Measurements from ENCODE around the gene ACTN4.

- TF ChIP-seq CTCF (conservative IDR thresholded peaks at IDR 0.05; ENCODE audit: low read depth in 2 of 2), result no peak
- no peak for TF ChIP-seq ETS1 (IDR thresholded peaks at IDR 0.05)
- no peak for TF ChIP-seq EZH2phosphoT487 (IDR thresholded peaks at IDR 0.05; ENCODE audit: unreplicated experiment)
- TF ChIP-seq EZH2 (IDR thresholded peaks at IDR 0.05; ENCODE audit: low read depth, unreplicated experiment), result no peak
- TF ChIP-seq STAT1 (IDR thresholded peaks at IDR 0.05; ENCODE audit: unreplicated experiment), result no peak
- no peak for TF ChIP-seq POLR2AphosphoS5 (IDR thresholded peaks at IDR 0.05; ENCODE audit: low read depth)
- TF ChIP-seq CREB1 (CRISPR knock-in tag; IDR thresholded peaks at IDR 0.05; ENCODE audit: low read depth), result no peak
- no peak for TF ChIP-seq REST (IDR thresholded peaks at IDR 0.05; ENCODE audit: unreplicated experiment)
- TF ChIP-seq JUNB (IDR thresholded peaks at IDR 0.05; ENCODE audit: unreplicated experiment), result no peak
- TF ChIP-seq ZNF331 (CRISPR knock-in tag; IDR thresholded peaks at IDR 0.05; ENCODE audit: low read depth), result no peak
- TF ChIP-seq NANOG (IDR thresholded peaks at IDR 0.05; ENCODE audit: borderline replicate concordance), result no peak
- no peak for TF ChIP-seq ZNF114 (CRISPR knock-in tag; IDR thresholded peaks at IDR 0.05)
- no peak for TF ChIP-seq ZNF462 (CRISPR knock-in tag; IDR thresholded peaks at IDR 0.05)
Measured at GRCh38 chr19:38690146-38690545, 42.7 kb downstream of the ACTN4 start.

Measured in GM23338 (cell line).